Endodermal cell (in vitro differentiated cells): Measurements from ENCODE around the gene HBG2. TPM values are rescaled to one million over a fixed set of nuclear protein-coding genes. Genes with fewer than 3 reads are reported as not detected.
"Not testable (repeated sequence)": the region's sequence is repeated elsewhere in the genome, so short reads cannot be mapped to it uniquely, and the experiment has no call there.

Source experiments
- DNase-seq: peaks from one replicate; pipeline ENCODE4 v3.0.0-alpha.2; 2017
- H3K27ac ChIP-seq: 2 replicates; pipeline ENCODE4 v1.5.1; 2013; ENCODE audit warnings: mild to moderate bottlenecking, low read depth, low read length, moderate library complexity
- H3K27me3 ChIP-seq: 2 replicates; pipeline ENCODE4 v1.6.1; 2013; ENCODE audit warnings: mild to moderate bottlenecking, low read length, moderate library complexity; ENCODE audit not compliant: insufficient read depth, control insufficient read depth, poor library complexity, severe bottlenecking
- H3K36me3 ChIP-seq: 2 replicates; pipeline ENCODE4 v1.7.0; 2013; ENCODE audit warnings: mild to moderate bottlenecking, low read length, moderate library complexity; ENCODE audit not compliant: control insufficient read depth, insufficient read depth
- H3K4me1 ChIP-seq: one replicate; pipeline ENCODE4 v1.7.0; 2013; ENCODE audit warnings: low read length; ENCODE audit not compliant: control insufficient read depth, insufficient read depth
- H3K4me3 ChIP-seq: 2 replicates; pipeline ENCODE4 v1.5.1; 2013; ENCODE audit warnings: mild to moderate bottlenecking, low read length, moderate library complexity
- H3K9ac ChIP-seq: 2 replicates; pipeline ENCODE4 v1.6.1; 2013; ENCODE audit warnings: mild to moderate bottlenecking, low read length, moderate library complexity; ENCODE audit not compliant: poor library complexity, severe bottlenecking; ENCODE audit errors: extremely low read depth
- H3K9me3 ChIP-seq: 2 replicates; pipeline ENCODE4 v1.6.1; 2013; ENCODE audit warnings: mild to moderate bottlenecking, low read length, moderate library complexity; ENCODE audit not compliant: control insufficient read depth
- H3K27ac Mint-ChIP-seq: 2 replicates; pipeline ENCODE4 v1.8.0; 2020; ENCODE audit warnings: mixed read lengths
- H3K27me3 Mint-ChIP-seq: 2 replicates; pipeline ENCODE4 v1.8.0; 2021; ENCODE audit warnings: mild to moderate bottlenecking, mixed read lengths; ENCODE audit not compliant: insufficient read depth
- H3K36me3 Mint-ChIP-seq: 2 replicates; pipeline ENCODE4 v1.8.0; 2020; ENCODE audit warnings: low read depth, mixed read lengths
- H3K4me1 Mint-ChIP-seq: 2 replicates; pipeline ENCODE4 v1.8.0; 2020; ENCODE audit warnings: mixed read lengths
- H3K4me3 Mint-ChIP-seq: 2 replicates; pipeline ENCODE4 v1.8.0; 2020; ENCODE audit warnings: mild to moderate bottlenecking, moderate library complexity, mixed read lengths
- H3K9me3 Mint-ChIP-seq: 2 replicates; pipeline ENCODE4 v1.8.0; 2020; ENCODE audit warnings: mild to moderate bottlenecking, mixed read lengths
- CTCF ChIP-seq: fragments of 200-600 bp; sonication (generic); conservative IDR thresholded peaks from 2 replicates; pipeline ENCODE4 v1.5.0; 2021; ENCODE audit warnings: antibody characterized with exemption, mild to moderate bottlenecking
- WGBS, 2 experiments: methylation state at CpG; one replicate each; pipeline versions ENCODE4 v1.1.5 to v1.1.7; 2013; ENCODE audit warnings: missing lambda C conversion rate in 2 of 2, mixed read lengths in 1 of 2; ENCODE audit not compliant: insufficient coverage in 1 of 2, insufficient read length in 1 of 2; 5-methylcytosine and 5-hydroxymethylcytosine counted together
- long read RNA-seq, 4 experiments: library from polyadenylated mRNA in 2 of 4; library from RNA in 1 of 4; library from capped mRNA in 1 of 4; stranded (forward) in 3 of 4; unstranded in 1 of 4; transcript quantifications; one replicate each; pipeline ENCODE4 v2.0.0, GENCODE V29; 2020 to 2021; ENCODE audit warnings: inconsistent platforms in 1 of 4
- polyA plus RNA-seq, 2 experiments: library from polyadenylated mRNA; stranded (reverse); fragments of 50-300 nt; gene quantifications; one replicate each; pipeline ENCODE4 v1.2.3, GENCODE V29; 2013
- total RNA-seq, 2 donors: library from RNA; stranded (reverse); fragmentation: NEBNext Ultra II Directional in 1 of 2; extraction: Animal tissue kit (Norgen Biotek cat#: 25700) in 1 of 2; gene quantifications; 2 replicates in 1 of 2; 3 replicates in 1 of 2; pipeline ENCODE4 v1.2.1, GENCODE V29; 2021

HBG2 gene
- under 1 TPM; 0.59 to 0.62 TPM for total RNA-seq
- not detected for polyA plus RNA-seq (2013, experiment 1 of 2)
- not detected for polyA plus RNA-seq (2013, experiment 2 of 2)
- long read RNA-seq, experiment 1 = 0 reads
- long read RNA-seq, experiment 2, partial matches to known transcripts = 1 of 1 reads
- long read RNA-seq, experiment 2, other reads (novel, unspliced or antisense) = 0 of 1 reads
- long read RNA-seq, experiment 3 = 0 reads
- long read RNA-seq, experiment 4 = 0 reads

GRCh38 chr11:5254646-5255413 is at the start of gene HBG2:
HBG2 (minus strand) TSS chr11:5254781; CDS start chr11:5254728, 53 bp downstream.
- H3K4me1 Mint-ChIP-seq = peaks cover 37% of the 10 kb centered on the region
- H3K27ac ChIP-seq, H3K4me3 Mint-ChIP-seq, H3K4me3 ChIP-seq, DNase-seq, H3K9me3 ChIP-seq, H3K27me3 Mint-ChIP-seq, H3K9ac ChIP-seq, H3K4me1 ChIP-seq, H3K36me3 ChIP-seq, H3K27me3 ChIP-seq, H3K36me3 Mint-ChIP-seq, H3K9me3 Mint-ChIP-seq, H3K27ac Mint-ChIP-seq: not testable (repeated sequence)
- 93 to 100% methylated on average over 3 of the region's 9 CpGs for WGBS, 2 experiments

- H3K36me3 Mint-ChIP-seq = no peaks in the 10 kb centered on the region
- H3K4me3 Mint-ChIP-seq = no peak overlapping the region
- peaks cover 10% of the 10 kb centered on the region for H3K4me1 Mint-ChIP-seq
- Histone ChIP-seq H3K27me3 (no peaks in the 10 kb centered on the region), H3K9ac (no peak overlapping the region), H3K36me3 (no peaks in the 10 kb centered on the region), H3K27ac (no peak overlapping the region), H3K9me3 (no peaks in the 10 kb centered on the region), H3K4me3 (no peak overlapping the region), H3K4me1 (no peaks in the 10 kb centered on the region)
- no peaks in the 10 kb centered on the region for H3K9me3 Mint-ChIP-seq
- WGBS, 2 experiments = 93% methylated on average over 1 of the region's 1 CpG; no CpG with 5 or more reads in 1 of the 2 experiments
- no peak for DNase-seq
- no peak overlapping the region for H3K27ac Mint-ChIP-seq
- H3K27me3 Mint-ChIP-seq = no peaks in the 10 kb centered on the region
- no peak for TF ChIP-seq CTCF
Observed at GRCh38 chr11:5304046-5304445, 49.5 kb upstream of the HBG2 start.

- DNase-seq = no peak
- Mint-ChIP-seq H3K27ac (no peak overlapping the region), H3K9me3 (no peaks in the 10 kb centered on the region), H3K4me1 (peaks cover 10% of the 10 kb centered on the region), H3K4me3 (no peak overlapping the region), H3K27me3 (no peaks in the 10 kb centered on the region), H3K36me3 (no peaks in the 10 kb centered on the region)
- Histone ChIP-seq H3K4me1 (no peaks in the 10 kb centered on the region), H3K36me3 (no peaks in the 10 kb centered on the region), H3K4me3 (no peak overlapping the region), H3K27me3 (no peaks in the 10 kb centered on the region), H3K27ac (no peak overlapping the region), H3K9me3 (no peaks in the 10 kb centered on the region), H3K9ac (no peak overlapping the region)
- no peak for TF ChIP-seq CTCF
- WGBS, 2 experiments = 94 to 100% methylated on average over 1 to 4 of the region's 5 CpGs
Observed at GRCh38 chr11:5303626-5304025, 49.0 kb upstream of the HBG2 start.
